Endodermal cell (in vitro differentiated cells): Measurements from ENCODE around the gene WDR75. TPM values are rescaled to one million over a fixed set of nuclear protein-coding genes. Genes with fewer than 3 reads are reported as not detected.
A peak's percentile ranks its signal among the peaks of the same experiment; 100 is the strongest.

Experiments used
- DNase-seq: peaks from one replicate; pipeline ENCODE4 v3.0.0-alpha.2; 2017
- H3K27ac ChIP-seq: 2 replicates; pipeline ENCODE4 v1.5.1; 2013; ENCODE audit warnings: mild to moderate bottlenecking, low read depth, low read length, moderate library complexity
- H3K27me3 ChIP-seq: 2 replicates; pipeline ENCODE4 v1.6.1; 2013; ENCODE audit warnings: mild to moderate bottlenecking, low read length, moderate library complexity; ENCODE audit not compliant: insufficient read depth, control insufficient read depth, poor library complexity, severe bottlenecking
- H3K36me3 ChIP-seq: 2 replicates; pipeline ENCODE4 v1.7.0; 2013; ENCODE audit warnings: mild to moderate bottlenecking, low read length, moderate library complexity; ENCODE audit not compliant: control insufficient read depth, insufficient read depth
- H3K4me1 ChIP-seq: one replicate; pipeline ENCODE4 v1.7.0; 2013; ENCODE audit warnings: low read length; ENCODE audit not compliant: control insufficient read depth, insufficient read depth
- H3K4me3 ChIP-seq: 2 replicates; pipeline ENCODE4 v1.5.1; 2013; ENCODE audit warnings: mild to moderate bottlenecking, low read length, moderate library complexity
- H3K9ac ChIP-seq: 2 replicates; pipeline ENCODE4 v1.6.1; 2013; ENCODE audit warnings: mild to moderate bottlenecking, low read length, moderate library complexity; ENCODE audit not compliant: poor library complexity, severe bottlenecking; ENCODE audit errors: extremely low read depth
- H3K9me3 ChIP-seq: 2 replicates; pipeline ENCODE4 v1.6.1; 2013; ENCODE audit warnings: mild to moderate bottlenecking, low read length, moderate library complexity; ENCODE audit not compliant: control insufficient read depth
- H3K27ac Mint-ChIP-seq: 2 replicates; pipeline ENCODE4 v1.8.0; 2020; ENCODE audit warnings: mixed read lengths
- H3K27me3 Mint-ChIP-seq: 2 replicates; pipeline ENCODE4 v1.8.0; 2021; ENCODE audit warnings: mild to moderate bottlenecking, mixed read lengths; ENCODE audit not compliant: insufficient read depth
- H3K36me3 Mint-ChIP-seq: 2 replicates; pipeline ENCODE4 v1.8.0; 2020; ENCODE audit warnings: low read depth, mixed read lengths
- H3K4me1 Mint-ChIP-seq: 2 replicates; pipeline ENCODE4 v1.8.0; 2020; ENCODE audit warnings: mixed read lengths
- H3K4me3 Mint-ChIP-seq: 2 replicates; pipeline ENCODE4 v1.8.0; 2020; ENCODE audit warnings: mild to moderate bottlenecking, moderate library complexity, mixed read lengths
- H3K9me3 Mint-ChIP-seq: 2 replicates; pipeline ENCODE4 v1.8.0; 2020; ENCODE audit warnings: mild to moderate bottlenecking, mixed read lengths
- WGBS, 2 experiments: methylation state at CpG; one replicate each; pipeline versions ENCODE4 v1.1.5 to v1.1.7; 2013; ENCODE audit warnings: missing lambda C conversion rate in 2 of 2, mixed read lengths in 1 of 2; ENCODE audit not compliant: insufficient coverage in 1 of 2, insufficient read length in 1 of 2; 5-methylcytosine and 5-hydroxymethylcytosine counted together
- total RNA-seq, 2 donors: library from RNA; stranded (reverse); fragmentation: NEBNext Ultra II Directional in 1 of 2; extraction: Animal tissue kit (Norgen Biotek cat#: 25700) in 1 of 2; gene quantifications; 2 replicates in 1 of 2; 3 replicates in 1 of 2; pipeline ENCODE4 v1.2.1, GENCODE V29; 2021
- TF ChIP-seq, protein P1 (sequence below): fragments of 200-600 bp; sonication (generic); conservative IDR thresholded peaks from 2 replicates; pipeline ENCODE4 v1.5.0; 2021; ENCODE audit warnings: antibody characterized with exemption, mild to moderate bottlenecking

Gene WDR75
- total RNA-seq, 2 donors from 2014 or later, result 65.8 to 76.2 TPM

DNA sequence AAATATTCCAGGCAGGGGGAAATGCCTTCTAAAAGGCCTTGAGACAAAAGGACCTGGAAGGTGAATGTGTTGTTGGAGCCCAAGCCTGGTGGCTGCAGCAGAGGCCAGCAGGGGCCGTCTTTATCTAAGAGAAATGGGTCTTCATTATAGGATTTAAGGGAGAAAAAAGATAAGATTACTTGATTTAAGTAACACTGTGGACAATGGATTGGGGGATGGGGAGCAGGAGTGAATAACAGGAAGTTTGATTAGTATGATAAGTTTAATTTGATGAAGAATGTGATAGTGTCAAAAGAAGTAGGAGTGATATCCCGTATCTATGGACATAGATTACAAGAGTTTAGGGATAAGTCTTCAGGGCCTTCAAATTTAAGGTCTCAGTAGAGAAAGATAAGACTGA lies 64.2 kb downstream of the WDR75 start:
- Histone ChIP-seq H3K9me3 (peaks cover 26% of the 10 kb centered on the region), H3K4me1 (peaks cover 6% of the 10 kb centered on the region), H3K27ac (peak overlapping the region; percentile 39), H3K4me3 (peak overlapping the region; percentile 69), H3K27me3 (no peaks in the 10 kb centered on the region), H3K36me3 (no peaks in the 10 kb centered on the region), H3K9ac (peak overlapping the region; percentile 28)
- H3K27me3 Mint-ChIP-seq, result no peaks in the 10 kb centered on the region
- H3K4me3 Mint-ChIP-seq, result no peak overlapping the region
- H3K9me3 Mint-ChIP-seq, result peaks cover 32% of the 10 kb centered on the region
- 22 to 47% methylated on average over 2 of the region's 2 CpGs for WGBS, 2 experiments
- TF ChIP-seq, protein P1, sequence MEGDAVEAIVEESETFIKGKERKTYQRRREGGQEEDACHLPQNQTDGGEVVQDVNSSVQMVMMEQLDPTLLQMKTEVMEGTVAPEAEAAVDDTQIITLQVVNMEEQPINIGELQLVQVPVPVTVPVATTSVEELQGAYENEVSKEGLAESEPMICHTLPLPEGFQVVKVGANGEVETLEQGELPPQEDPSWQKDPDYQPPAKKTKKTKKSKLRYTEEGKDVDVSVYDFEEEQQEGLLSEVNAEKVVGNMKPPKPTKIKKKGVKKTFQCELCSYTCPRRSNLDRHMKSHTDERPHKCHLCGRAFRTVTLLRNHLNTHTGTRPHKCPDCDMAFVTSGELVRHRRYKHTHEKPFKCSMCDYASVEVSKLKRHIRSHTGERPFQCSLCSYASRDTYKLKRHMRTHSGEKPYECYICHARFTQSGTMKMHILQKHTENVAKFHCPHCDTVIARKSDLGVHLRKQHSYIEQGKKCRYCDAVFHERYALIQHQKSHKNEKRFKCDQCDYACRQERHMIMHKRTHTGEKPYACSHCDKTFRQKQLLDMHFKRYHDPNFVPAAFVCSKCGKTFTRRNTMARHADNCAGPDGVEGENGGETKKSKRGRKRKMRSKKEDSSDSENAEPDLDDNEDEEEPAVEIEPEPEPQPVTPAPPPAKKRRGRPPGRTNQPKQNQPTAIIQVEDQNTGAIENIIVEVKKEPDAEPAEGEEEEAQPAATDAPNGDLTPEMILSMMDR, result peak; percentile 43
- peak; percentile 74 for DNase-seq
- H3K36me3 Mint-ChIP-seq, result peaks cover 18% of the 10 kb centered on the region
- peak overlapping the region; percentile 87 for H3K27ac Mint-ChIP-seq
- peaks cover 37% of the 10 kb centered on the region for H3K4me1 Mint-ChIP-seq

DNA sequence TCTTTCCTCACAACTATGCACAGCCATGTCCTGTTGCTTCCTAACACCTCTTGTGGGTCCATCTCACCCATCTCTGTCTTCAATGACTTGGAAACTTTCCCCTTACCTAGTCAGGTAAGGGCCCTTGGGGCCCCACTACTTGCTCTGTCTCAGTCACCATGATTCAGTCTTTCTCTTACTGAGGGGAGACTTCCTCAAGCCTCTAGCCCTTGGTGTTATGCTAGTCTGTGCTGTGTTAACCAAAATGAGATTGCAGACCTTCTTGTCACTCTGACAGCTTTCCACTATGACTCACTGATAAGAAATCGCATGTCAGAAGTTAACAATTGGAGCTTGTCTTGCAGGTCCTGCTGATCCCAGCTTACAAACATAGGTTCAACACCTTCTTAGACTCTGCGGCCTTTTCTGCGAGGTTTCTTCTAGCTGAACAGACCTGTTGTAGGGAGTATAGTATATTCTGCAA lies 65.3 kb downstream of the WDR75 start:
- Mint-ChIP-seq H3K4me3 (peak overlapping the region; percentile 8), H3K9me3 (peaks cover 42% of the 10 kb centered on the region), H3K27ac (peak overlapping the region; percentile 96), H3K4me1 (peaks cover 37% of the 10 kb centered on the region), H3K27me3 (no peaks in the 10 kb centered on the region), H3K36me3 (peaks cover 23% of the 10 kb centered on the region)
- peaks cover 36% of the 10 kb centered on the region for H3K9me3 ChIP-seq
- TF ChIP-seq, protein P1, result no peak
- DNase-seq, result peak; percentile 60
- H3K4me3 ChIP-seq, result peak overlapping the region; percentile 6
- 18 to 23% methylated on average over 1 to 2 of the region's 3 CpGs for WGBS, 2 experiments
- peak overlapping the region; percentile 17 for H3K9ac ChIP-seq
- H3K4me1 ChIP-seq, result peaks cover 6% of the 10 kb centered on the region
- no peaks in the 10 kb centered on the region for H3K36me3 ChIP-seq
- H3K27me3 ChIP-seq, result no peaks in the 10 kb centered on the region
- H3K27ac ChIP-seq, result peak overlapping the region; percentile 21

DNA sequence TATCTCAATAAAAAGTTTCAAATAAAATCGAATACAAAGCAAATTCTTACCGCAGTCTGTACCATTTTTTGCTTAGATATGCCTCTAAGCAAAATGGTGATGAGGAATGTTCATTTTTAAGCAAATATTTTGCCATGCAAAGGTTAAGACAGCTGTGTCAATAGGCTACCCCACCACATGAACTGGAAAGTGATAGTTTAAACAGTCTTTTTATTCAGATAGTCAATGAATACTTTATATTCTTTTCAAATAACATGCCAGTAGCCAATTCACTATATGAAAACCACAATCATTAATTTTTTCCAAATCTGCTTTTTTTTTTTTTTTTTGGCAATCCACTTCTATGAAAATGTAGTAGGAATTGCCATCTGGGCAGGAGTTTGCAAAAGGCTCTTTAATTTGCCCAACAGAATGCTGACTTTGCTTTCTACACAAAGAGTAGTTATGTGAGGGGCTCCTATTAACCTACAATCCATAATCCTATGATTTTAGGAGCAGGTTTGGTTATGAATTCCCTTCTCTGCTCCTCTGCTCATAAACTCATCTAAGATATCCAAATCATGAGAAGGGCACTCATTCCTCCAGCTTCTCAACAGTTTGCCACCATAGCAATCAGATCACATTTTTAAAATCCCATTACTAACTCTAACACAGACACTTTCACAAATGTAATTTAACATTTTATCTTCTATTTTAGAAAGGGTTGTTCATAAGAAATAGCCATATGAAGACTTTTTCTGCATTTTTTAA lies 70.1 kb downstream of the WDR75 start:
- 91 to 100% methylated on average over 1 to 2 of the region's 2 CpGs for WGBS, 2 experiments

More for the DNA sequence above, 70.1 kb downstream of the WDR75 start:
- Histone ChIP-seq H3K27me3 (no peaks in the 10 kb centered on the region), H3K4me1 (peaks cover 4% of the 10 kb centered on the region), H3K9ac (no peak overlapping the region), H3K27ac (no peak overlapping the region), H3K9me3 (peaks cover 37% of the 10 kb centered on the region), H3K4me3 (peak overlapping the region; percentile 42), H3K36me3 (no peaks in the 10 kb centered on the region)
- H3K4me1 Mint-ChIP-seq, result peaks cover 16% of the 10 kb centered on the region
- H3K27ac Mint-ChIP-seq, result no peak overlapping the region
- H3K4me3 Mint-ChIP-seq, result no peak overlapping the region
- H3K9me3 Mint-ChIP-seq, result peaks cover 43% of the 10 kb centered on the region
- TF ChIP-seq, protein P1, result no peak
- DNase-seq, result no peak
- peaks cover 23% of the 10 kb centered on the region for H3K36me3 Mint-ChIP-seq
- H3K27me3 Mint-ChIP-seq, result no peaks in the 10 kb centered on the region
